ENCODE results near the gene PURB.

Gene PURB

DNA sequence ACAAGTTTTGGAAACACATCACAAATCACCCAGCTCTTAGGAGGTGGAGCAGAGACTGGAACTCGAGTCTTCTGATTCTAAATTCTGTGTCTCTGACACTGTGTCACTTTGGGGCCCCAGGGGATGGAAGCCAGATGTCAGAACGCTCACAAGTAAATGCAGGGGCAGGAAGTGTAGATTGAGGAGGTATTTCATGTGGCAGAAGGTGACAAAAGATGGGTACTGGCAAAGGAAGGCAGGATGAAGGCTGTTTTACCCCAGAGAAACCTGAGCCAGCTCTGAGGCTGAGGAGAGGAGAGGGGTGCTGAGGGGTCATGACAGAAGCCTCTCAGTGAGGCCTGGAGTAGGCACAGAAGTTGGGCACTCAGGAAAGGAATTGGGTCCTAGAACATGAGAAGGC lies 6.0 kb upstream of the PURB start:
- FAIRE-seq, result no peak
- TF ChIP-seq, protein P1, sequence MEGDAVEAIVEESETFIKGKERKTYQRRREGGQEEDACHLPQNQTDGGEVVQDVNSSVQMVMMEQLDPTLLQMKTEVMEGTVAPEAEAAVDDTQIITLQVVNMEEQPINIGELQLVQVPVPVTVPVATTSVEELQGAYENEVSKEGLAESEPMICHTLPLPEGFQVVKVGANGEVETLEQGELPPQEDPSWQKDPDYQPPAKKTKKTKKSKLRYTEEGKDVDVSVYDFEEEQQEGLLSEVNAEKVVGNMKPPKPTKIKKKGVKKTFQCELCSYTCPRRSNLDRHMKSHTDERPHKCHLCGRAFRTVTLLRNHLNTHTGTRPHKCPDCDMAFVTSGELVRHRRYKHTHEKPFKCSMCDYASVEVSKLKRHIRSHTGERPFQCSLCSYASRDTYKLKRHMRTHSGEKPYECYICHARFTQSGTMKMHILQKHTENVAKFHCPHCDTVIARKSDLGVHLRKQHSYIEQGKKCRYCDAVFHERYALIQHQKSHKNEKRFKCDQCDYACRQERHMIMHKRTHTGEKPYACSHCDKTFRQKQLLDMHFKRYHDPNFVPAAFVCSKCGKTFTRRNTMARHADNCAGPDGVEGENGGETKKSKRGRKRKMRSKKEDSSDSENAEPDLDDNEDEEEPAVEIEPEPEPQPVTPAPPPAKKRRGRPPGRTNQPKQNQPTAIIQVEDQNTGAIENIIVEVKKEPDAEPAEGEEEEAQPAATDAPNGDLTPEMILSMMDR (IDR thresholded peaks at IDR 0.05; ENCODE audit: insufficient read depth, missing control alignments), result no peak
- no peak for DNase-seq (ENCODE audit: insufficient read length, low spot score)

DNA sequence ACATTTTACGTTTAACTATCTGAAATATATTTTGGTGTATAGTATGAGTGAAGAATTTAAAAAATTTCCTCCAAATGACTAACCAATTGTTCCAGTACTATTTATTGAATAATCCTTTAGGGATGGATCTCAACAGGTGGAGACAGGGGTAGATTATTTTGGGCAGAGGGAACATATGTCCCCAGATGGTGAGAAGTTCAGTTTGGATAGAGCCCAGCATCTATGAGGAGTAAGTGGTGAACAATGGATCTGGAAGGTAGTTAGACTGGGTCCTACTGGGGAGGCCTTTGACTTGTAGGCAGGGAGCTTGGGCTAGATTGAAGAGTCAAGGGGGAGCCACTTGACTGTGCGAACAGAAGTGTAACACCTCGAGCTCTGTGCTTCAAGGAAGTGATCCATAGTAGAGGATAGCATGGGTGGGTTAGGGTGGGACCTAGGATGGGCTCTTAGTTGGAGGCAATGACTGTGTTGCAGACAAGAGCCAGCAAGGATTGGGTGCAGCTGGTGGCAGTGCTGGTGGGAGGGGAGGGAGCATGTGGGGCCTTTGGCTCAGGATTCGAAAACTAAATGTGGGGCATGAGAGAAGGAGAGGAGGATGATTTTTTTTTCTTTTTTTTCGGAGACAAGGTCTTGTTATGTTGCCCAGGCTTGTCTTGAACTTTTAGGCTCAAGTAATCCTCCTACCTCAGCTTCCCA lies 3.9 kb upstream of the PURB start:
- FAIRE-seq, result no peak
- DNase-seq (ENCODE audit: insufficient read length, low spot score), result no peak

DNA sequence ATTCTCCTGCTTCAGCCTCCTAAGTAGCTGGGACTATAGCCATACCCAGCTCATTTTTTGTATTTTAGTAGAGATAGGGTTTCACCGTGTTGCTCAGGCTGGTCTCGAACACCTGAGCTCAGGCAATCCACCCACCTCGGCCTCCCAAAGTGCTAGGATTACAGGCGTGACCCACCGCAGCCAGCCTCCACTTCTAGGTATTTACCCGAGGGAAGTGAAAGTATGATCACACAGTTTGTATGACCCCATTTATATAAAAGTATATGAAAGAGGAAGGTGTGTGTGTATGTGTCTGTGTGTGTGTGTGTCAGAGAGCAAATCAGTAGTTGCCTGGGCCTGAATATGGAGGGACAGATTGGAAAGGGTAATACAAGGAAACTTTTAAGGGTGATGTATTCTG lies 2.0 kb upstream of the PURB start:
- DNase-seq (ENCODE audit: insufficient read length, low spot score), result no peak
- no peak for FAIRE-seq
- TF ChIP-seq, protein P1 (IDR thresholded peaks at IDR 0.05; ENCODE audit: insufficient read depth, missing control alignments), result no peak

More for the DNA sequence above, 3.9 kb upstream of the PURB start:
- TF ChIP-seq, protein P1 (IDR thresholded peaks at IDR 0.05; ENCODE audit: insufficient read depth, missing control alignments), result no peak

DNA sequence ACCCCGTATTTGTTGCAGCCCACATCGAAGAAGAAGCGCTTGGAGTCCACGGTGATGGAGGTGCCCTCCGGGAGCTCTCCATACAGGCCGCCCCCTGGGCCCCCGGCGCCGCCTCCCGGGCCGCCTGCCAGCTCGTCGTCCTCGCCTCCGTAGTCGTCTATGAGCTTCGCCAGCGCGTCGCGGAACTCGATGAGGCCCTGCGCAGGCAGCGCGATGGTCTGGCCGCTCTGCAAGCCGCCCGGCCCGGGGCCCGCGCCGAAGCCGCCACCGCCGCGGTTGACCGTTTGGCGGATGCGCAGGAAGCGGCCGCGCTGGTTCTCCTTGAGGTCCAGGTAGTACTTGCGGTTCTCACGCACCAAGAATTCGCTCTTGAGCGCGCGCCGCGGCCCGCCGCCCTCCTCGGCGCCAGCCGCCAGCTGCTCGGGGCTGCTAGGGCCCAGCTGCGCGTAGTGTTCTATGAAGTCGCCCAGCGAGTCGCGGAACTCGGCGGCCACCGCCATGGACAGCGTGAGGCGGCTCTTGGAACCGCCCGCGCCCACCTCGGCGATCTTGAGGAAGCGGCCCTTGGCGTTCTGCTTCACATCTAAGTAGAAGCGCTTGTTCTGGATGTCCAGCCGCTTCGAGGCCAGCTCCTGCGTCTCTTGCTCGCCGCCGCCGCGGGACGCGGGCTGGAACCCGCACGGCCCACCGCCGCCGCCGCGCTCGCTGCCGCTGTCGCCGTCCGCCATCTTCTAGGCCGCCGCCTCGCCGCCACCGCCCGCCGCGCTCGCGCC lies 523 bp downstream of the PURB start:
- TF ChIP-seq, protein P1 (IDR thresholded peaks at IDR 0.05; ENCODE audit: insufficient read depth, missing control alignments), result no peak
- FAIRE-seq, result no peak
- DNase-seq (ENCODE audit: insufficient read length, low spot score), result no peak

DNA sequence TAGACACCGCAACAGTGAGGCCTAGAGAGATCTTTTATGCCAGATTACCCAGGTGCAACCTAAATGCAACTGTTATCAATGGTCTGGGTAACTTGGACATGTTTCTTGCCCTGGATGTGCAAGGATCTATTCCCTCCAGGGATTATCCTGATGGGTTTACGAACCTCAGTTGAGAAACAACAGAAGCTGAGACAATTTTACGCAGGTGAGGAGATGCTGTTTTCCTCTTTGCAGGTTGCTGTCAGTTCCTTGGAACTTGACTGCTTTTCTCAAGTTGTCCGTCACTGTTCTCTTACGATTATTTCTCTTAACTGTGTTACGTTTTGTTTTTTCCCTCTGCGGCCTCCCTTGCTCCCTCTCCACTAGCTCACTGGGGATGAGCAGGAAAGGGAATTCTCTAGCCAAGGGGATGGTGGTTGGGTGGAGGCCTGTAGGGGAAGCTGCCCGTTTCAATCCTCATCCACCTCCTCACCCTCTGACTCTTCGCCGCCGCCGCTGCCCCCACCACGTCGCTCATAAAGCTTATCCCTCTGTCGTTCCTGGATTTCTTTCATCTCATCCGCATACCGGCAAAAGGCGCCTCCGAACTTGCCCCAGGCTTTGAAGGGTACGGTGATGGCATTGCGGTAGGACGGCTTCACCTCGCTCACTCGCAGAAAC lies 1.2 kb downstream of the PURB start:
- DNase-seq (ENCODE audit: insufficient read length, low spot score) (no peak), FAIRE-seq (no peak)
- TF ChIP-seq, protein P1 (IDR thresholded peaks at IDR 0.05; ENCODE audit: insufficient read depth, missing control alignments), result no peak

DNA sequence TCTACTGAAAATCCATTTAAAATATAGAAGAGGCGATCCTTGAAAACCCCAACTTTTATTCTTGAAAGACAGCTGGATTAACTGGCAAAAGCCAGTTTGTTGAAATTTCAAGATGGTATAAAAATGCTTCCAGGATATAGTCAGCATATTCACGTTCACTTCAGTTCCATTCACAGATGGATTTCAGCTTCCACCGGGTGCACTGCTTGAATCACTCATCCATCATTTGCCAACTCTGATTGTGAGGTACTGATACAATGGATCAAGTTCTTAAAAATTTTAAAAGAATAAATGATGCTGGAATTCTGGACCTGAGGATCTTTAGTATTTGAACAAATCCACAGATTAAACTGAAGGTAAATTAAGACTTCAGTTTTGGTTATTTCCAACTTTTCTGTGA lies 2.4 kb downstream of the PURB start:
- no peak for DNase-seq (ENCODE audit: insufficient read length, low spot score)
- TF ChIP-seq, protein P1 (IDR thresholded peaks at IDR 0.05; ENCODE audit: insufficient read depth, missing control alignments), result no peak
- FAIRE-seq, result no peak
